Endothelial cell of umbilical vein (primary cell): ENCODE measurements around the gene AUTS2. TPM values are rescaled to one million over a fixed set of nuclear protein-coding genes. Genes with fewer than 3 reads are reported as not detected.

Experiments used
- BruUV-seq: library from RNA; stranded (reverse); fragments of 400-500 nt; replicated peaks from 2 replicates; lab custom pipeline; 2021; lab: Mats Ljungman, UMichigan
- CTCF ChIA-PET: fragments of 300-600, 350-600 bp; sonication (Branson Sonifier 250); formaldehyde crosslinking; loops from one replicate; lab custom pipeline; 2021; ENCODE audit warnings: antibody characterized with exemption, inconsistent platforms; lab: Charles Lee
- POLR2A ChIA-PET: fragments of 300-600, 350-600 bp; sonication (Branson Sonifier 250); formaldehyde crosslinking; loops from one replicate; lab custom pipeline; 2021; ENCODE audit warnings: antibody characterized with exemption, inconsistent platforms; lab: Charles Lee
- DNase-seq: peaks from one replicate; pipeline ENCODE4 v3.0.0-alpha.2; 2011; ENCODE audit warnings: low read depth, low spot score
- FAIRE-seq: peaks from 2 replicates; lab custom pipeline; 2011; peaks lifted over from hg19 to GRCh38; lab: Jason Lieb, UNC
- H2AFZ ChIP-seq: 2 replicates; pipeline ENCODE4 v1.6.0; 2012; ENCODE audit warnings: low read depth, low read length, control low read depth, inconsistent platforms
- H3K27ac ChIP-seq: 2 replicates; pipeline ENCODE4 v1.5.1; 2011; ENCODE audit warnings: low read depth, mild to moderate bottlenecking, control low read depth, low read length, moderate library complexity; ENCODE audit not compliant: insufficient read depth
- H3K27me3 ChIP-seq, 2 experiments: 2 replicates each; pipeline versions ENCODE4 v1.6.0 to v1.6.1; 2011; ENCODE audit warnings: low read length in 2 of 2, mixed read lengths in 1 of 2; ENCODE audit not compliant: control insufficient read depth in 2 of 2, insufficient read depth in 2 of 2
- H3K36me3 ChIP-seq, 2 experiments: 2 replicates in 1 of 2; 3 replicates in 1 of 2; pipeline ENCODE4 v1.5.1; 2011; ENCODE audit warnings: low read length in 2 of 2, mild to moderate bottlenecking in 1 of 2, moderate library complexity in 1 of 2; ENCODE audit not compliant: control insufficient read depth in 2 of 2, insufficient read depth in 2 of 2; ENCODE audit errors: extremely low read depth in 1 of 2
- H3K4me1 ChIP-seq: 3 replicates; pipeline ENCODE4 v1.5.1; 2011; ENCODE audit warnings: mild to moderate bottlenecking, low read length; ENCODE audit not compliant: control insufficient read depth, insufficient read depth; ENCODE audit errors: extremely low read depth
- H3K4me2 ChIP-seq: 2 replicates; pipeline ENCODE4 v1.6.1; 2011; ENCODE audit warnings: low read length, control low read depth, mixed read lengths; ENCODE audit not compliant: insufficient read depth
- H3K4me3 ChIP-seq, 3 experiments: fragments of 200-600 bp in 1 of 3; sonication (generic), shearing (Covaris generic) in 1 of 3; replicated peaks in 1 of 3; 2 replicates each; pipeline ENCODE4 v1.5.1; 2011 to 2016; ENCODE audit warnings: control low read depth in 3 of 3, low read length in 3 of 3, mild to moderate bottlenecking in 2 of 3, inconsistent platforms in 1 of 3, low read depth in 1 of 3, moderate library complexity in 1 of 3; ENCODE audit not compliant: insufficient read depth in 1 of 3
- H3K79me2 ChIP-seq: 2 replicates; pipeline ENCODE4 v1.6.0; 2012; ENCODE audit warnings: low read length, inconsistent platforms; ENCODE audit not compliant: control insufficient read depth, insufficient read depth
- H3K9ac ChIP-seq: replicated peaks from 2 replicates; pipeline ENCODE3; 2011; ENCODE audit warnings: low read length, control low read depth; ENCODE audit not compliant: insufficient read depth; ENCODE audit errors: extremely low read depth
- H3K9me1 ChIP-seq: replicated peaks from 3 replicates; pipeline ENCODE4 v1.6.0; 2011; ENCODE audit warnings: mild to moderate bottlenecking, low read length; ENCODE audit not compliant: control insufficient read depth, insufficient read depth; ENCODE audit errors: extremely low read depth
- H3K9me3 ChIP-seq: replicated peaks from 2 replicates; pipeline ENCODE4 v1.5.1; 2012; ENCODE audit warnings: low read length, inconsistent platforms; ENCODE audit not compliant: control insufficient read depth, insufficient read depth
- H4K20me1 ChIP-seq: replicated peaks from 2 replicates; pipeline ENCODE3; 2011; ENCODE audit warnings: mild to moderate bottlenecking, low read length; ENCODE audit not compliant: control insufficient read depth, insufficient read depth; ENCODE audit errors: extremely low read depth
- CTCF ChIP-seq, 2 donors: IDR thresholded peaks; 1 replicate in 1 of 2; 2 replicates in 1 of 2; pipeline ENCODE4 v1.5.1; 2011; ENCODE audit warnings: low read length in 2 of 2, mild to moderate bottlenecking in 2 of 2, moderate library complexity in 2 of 2, control low read depth in 1 of 2, inconsistent platforms in 1 of 2, low read depth in 1 of 2; ENCODE audit not compliant: insufficient read depth in 1 of 2; ENCODE audit errors: extremely low read depth in 1 of 2
- EZH2 ChIP-seq: IDR thresholded peaks from 2 replicates; pipeline ENCODE4 v1.6.1; 2012; ENCODE audit warnings: borderline replicate concordance, low read depth, mild to moderate bottlenecking, moderate library complexity, low read length, inconsistent platforms; ENCODE audit not compliant: severe bottlenecking
- FOS ChIP-seq: IDR thresholded peaks from 2 replicates; pipeline ENCODE4 v1.6.1; 2011; ENCODE audit warnings: mild to moderate bottlenecking, low read length, moderate library complexity, borderline replicate concordance; ENCODE audit not compliant: insufficient read depth
- GATA2 ChIP-seq: IDR thresholded peaks from 2 replicates; pipeline ENCODE4 v1.7.0; 2011; ENCODE audit warnings: low read depth, mild to moderate bottlenecking, moderate library complexity, mixed read lengths, low read length; ENCODE audit not compliant: insufficient read length, insufficient read depth
- JUN ChIP-seq: IDR thresholded peaks from 2 replicates; pipeline ENCODE4 v1.6.1; 2011; ENCODE audit warnings: borderline replicate concordance, low read depth; ENCODE audit not compliant: insufficient read length, insufficient read depth
- MAX ChIP-seq: IDR thresholded peaks from 2 replicates; pipeline ENCODE4 v1.6.1; 2011; ENCODE audit not compliant: insufficient read depth, insufficient read length
- MYC ChIP-seq: IDR thresholded peaks from one replicate; pipeline ENCODE4 v1.6.1; 2011; ENCODE audit warnings: mild to moderate bottlenecking, low read depth, low read length
- POLR2A ChIP-seq: IDR thresholded peaks from 2 replicates; pipeline ENCODE4 v1.6.1; 2012; ENCODE audit warnings: low read depth, mild to moderate bottlenecking, control low read depth, low read length
- POLR2AphosphoS5 ChIP-seq: IDR thresholded peaks from 2 replicates; pipeline ENCODE4 v1.6.1; 2012; ENCODE audit warnings: low read depth, mild to moderate bottlenecking, control low read depth, low read length, moderate library complexity; ENCODE audit not compliant: insufficient read depth
- dilution Hi-C: fragments of 300-500 bp; cut with MboI; formaldehyde crosslinking; loops from one replicate; pipeline ENCODE4 v1.15.0; 2019; ENCODE audit warnings: low sequenced_read_pairs; ENCODE audit not compliant: extremely low pct_ligation_motif_present
- intact Hi-C: fragments of 100-400 bp; cut with micrococcal nuclease; formaldehyde crosslinking; loops from one replicate; pipeline ENCODE4 v1.10.0; 2022
- polyA plus RNA-seq, 4 experiments: library from polyadenylated mRNA; depleted of rRNA in 3 of 4; stranded (reverse) in 3 of 4; unstranded in 1 of 4; fragments of >200 nt; gene quantifications; 2 replicates each; pipeline versions ENCODE4 v1.2.1 to v1.2.3, GENCODE V29; 2011 to 2012; ENCODE audit warnings: missing spikeins in 1 of 4
- total RNA-seq: library from RNA; stranded (reverse); gene quantifications from 2 replicates; pipeline ENCODE4 v1.2.3, GENCODE V29; 2021

The AUTS2 gene
- total and polyA plus RNA-seq, 2 donors (not counting 3 experiments of a cell fraction or from before 2014, with no cell fraction given) = 0.59 to 8.0 TPM

- FAIRE-seq = no peak
- intact Hi-C loops = no loop called here
Measured at GRCh38 chr7:69906283-69906995, 308.2 kb downstream of the AUTS2 start.

More at GRCh38 chr7:69906283-69906995, 308.2 kb downstream of the AUTS2 start:
- H3K4me1 ChIP-seq = no peaks in the 10 kb centered on the region
- H3K9me3 ChIP-seq = peaks cover 2% of the 10 kb centered on the region
- DNase-seq = no peak
- no peak overlapping the region for H3K27ac ChIP-seq
- TF ChIP-seq MAX (no peak), FOS (no peak), GATA2 (no peak), CTCF (IDR thresholded peaks at IDR 0.05; ENCODE audit: extremely low read depth in 1 of 2, insufficient read depth in 1 of 2, low read depth in 1 of 2, low read length in 2 of 2) (no peak), JUN (no peak), POLR2AphosphoS5 (no peak), POLR2A (no peak), EZH2 (no peak), MYC (no peak)
- dilution Hi-C loops = no loop called here
- H3K4me3 ChIP-seq = no peak overlapping the region
- H3K79me2 ChIP-seq = no peaks in the 10 kb centered on the region
- no peak overlapping the region for H2AFZ ChIP-seq
- no peaks in the 10 kb centered on the region for H3K9me1 ChIP-seq
- no TSS peak for BruUV-seq
- no peaks in the 10 kb centered on the region for H3K36me3 ChIP-seq
- POLR2A ChIA-PET = no interaction called here
- H3K27me3 ChIP-seq = no peaks in the 10 kb centered on the region
- CTCF ChIA-PET = no interaction called here
- no peak overlapping the region for H3K9ac ChIP-seq
- no peak overlapping the region for H3K4me2 ChIP-seq
- H4K20me1 ChIP-seq = no peaks in the 10 kb centered on the region
